GM12892 (cell line): Measurements from ENCODE around the gene SLC46A3.
A peak's percentile ranks its signal among the peaks of the same experiment; 100 is the strongest.

Experiments
- DNase-seq: peaks from one replicate; pipeline ENCODE4 v3.0.0; 2011; ENCODE audit not compliant: insufficient read length
- FAIRE-seq: peaks from 2 replicates; lab custom pipeline; 2011; peaks lifted over from hg19 to GRCh38; lab: Jason Lieb, UNC
- POLR2A ChIP-seq: IDR thresholded peaks from 2 replicates; pipeline ENCODE4 v1.6.1; 2011; ENCODE audit warnings: low read depth, low read length, control low read depth
- POLR2AphosphoS5 ChIP-seq: IDR thresholded peaks from 2 replicates; pipeline ENCODE4 v1.6.1; 2011; ENCODE audit warnings: low read depth, low read length, control low read depth
- TAF1 ChIP-seq: IDR thresholded peaks from 2 replicates; pipeline ENCODE4 v1.6.1; 2011; ENCODE audit warnings: low read depth, mild to moderate bottlenecking, control low read depth, low read length, borderline replicate concordance

Gene SLC46A3

GRCh38 chr13:28666897-28667488 lies 51.8 kb downstream of the SLC46A3 start:
- FAIRE-seq: no peak
- no peak for TF ChIP-seq POLR2A

GRCh38 chr13:28659621-28659970 lies 59.2 kb downstream of the SLC46A3 start:
- FAIRE-seq (no peak), DNase-seq (no peak)
- TF ChIP-seq POLR2A: no peak
- no peak for TF ChIP-seq TAF1
- no peak for TF ChIP-seq POLR2AphosphoS5

More at GRCh38 chr13:28666897-28667488, 51.8 kb downstream of the SLC46A3 start:
- no peak for DNase-seq

- DNase-seq (peak; percentile 80), FAIRE-seq (peak; percentile 96)
- TF ChIP-seq TAF1 (peak; percentile 80), POLR2A (peak; percentile 94), POLR2AphosphoS5 (peak; percentile 95)
These were observed 59.8 kb downstream of the SLC46A3 start, which contains the start of gene POMP for GRCh38 chr13:28658796-28659620. POMP (plus strand) TSS chr13:28659130; CDS start chr13:28659185, 55 bp downstream.

- no peak for TF ChIP-seq TAF1
- TF ChIP-seq POLR2AphosphoS5: no peak
- no peak for TF ChIP-seq POLR2A
- no peak for FAIRE-seq
- DNase-seq: no peak
These were observed 60.3 kb downstream of the SLC46A3 start for GRCh38 chr13:28658539-28658795.

- DNase-seq: no peak
- no peak for TF ChIP-seq POLR2AphosphoS5
- TF ChIP-seq POLR2A: no peak; the same call in 1 of the 2 replicates
- TF ChIP-seq TAF1: no peak
- FAIRE-seq: peak; percentile 40
These were observed 60.8 kb downstream of the SLC46A3 start for GRCh38 chr13:28657784-28658538.

GRCh38 chr13:28655561-28655960 lies 63.2 kb downstream of the SLC46A3 start:
- no peak for DNase-seq

GRCh38 chr13:28654276-28654675 lies 64.5 kb downstream of the SLC46A3 start:
- TF ChIP-seq POLR2A (no peak), TAF1 (no peak), POLR2AphosphoS5 (no peak)
- DNase-seq (no peak), FAIRE-seq (no peak)

More at GRCh38 chr13:28655561-28655960, 63.2 kb downstream of the SLC46A3 start:
- TF ChIP-seq POLR2AphosphoS5 (no peak), TAF1 (no peak), POLR2A (no peak)
- FAIRE-seq: no peak

GRCh38 chr13:28653111-28653510 lies 65.7 kb downstream of the SLC46A3 start:
- no peak for DNase-seq
- no peak for FAIRE-seq
- TF ChIP-seq TAF1: no peak
- no peak for TF ChIP-seq POLR2A
- no peak for TF ChIP-seq POLR2AphosphoS5

- DNase-seq (no peak), FAIRE-seq (peak; percentile 62)
- TF ChIP-seq POLR2AphosphoS5 (no peak), POLR2A (no peak), TAF1 (no peak)
These were observed 66.9 kb downstream of the SLC46A3 start for GRCh38 chr13:28651810-28652401.

- TF ChIP-seq TAF1 (no peak), POLR2AphosphoS5 (no peak), POLR2A (no peak)
- no peak for FAIRE-seq
These were observed 68.5 kb downstream of the SLC46A3 start for GRCh38 chr13:28650284-28650683.

More at GRCh38 chr13:28650284-28650683, 68.5 kb downstream of the SLC46A3 start:
- DNase-seq: no peak
